GM12891 (cell line): Measurements from ENCODE around the gene MTCH2.

Experiments used
- POLR2A ChIP-seq: IDR thresholded peaks from 2 replicates; pipeline ENCODE4 v1.6.1; 2011; ENCODE audit warnings: low read depth, low read length, control low read depth
- POLR2AphosphoS5 ChIP-seq: IDR thresholded peaks from 2 replicates; pipeline ENCODE4 v1.6.1; 2011; ENCODE audit warnings: low read depth, low read length, control low read depth
- TAF1 ChIP-seq: IDR thresholded peaks from 2 replicates; pipeline ENCODE4 v1.6.1; 2011; ENCODE audit warnings: low read depth, low read length, control low read depth

DNA sequence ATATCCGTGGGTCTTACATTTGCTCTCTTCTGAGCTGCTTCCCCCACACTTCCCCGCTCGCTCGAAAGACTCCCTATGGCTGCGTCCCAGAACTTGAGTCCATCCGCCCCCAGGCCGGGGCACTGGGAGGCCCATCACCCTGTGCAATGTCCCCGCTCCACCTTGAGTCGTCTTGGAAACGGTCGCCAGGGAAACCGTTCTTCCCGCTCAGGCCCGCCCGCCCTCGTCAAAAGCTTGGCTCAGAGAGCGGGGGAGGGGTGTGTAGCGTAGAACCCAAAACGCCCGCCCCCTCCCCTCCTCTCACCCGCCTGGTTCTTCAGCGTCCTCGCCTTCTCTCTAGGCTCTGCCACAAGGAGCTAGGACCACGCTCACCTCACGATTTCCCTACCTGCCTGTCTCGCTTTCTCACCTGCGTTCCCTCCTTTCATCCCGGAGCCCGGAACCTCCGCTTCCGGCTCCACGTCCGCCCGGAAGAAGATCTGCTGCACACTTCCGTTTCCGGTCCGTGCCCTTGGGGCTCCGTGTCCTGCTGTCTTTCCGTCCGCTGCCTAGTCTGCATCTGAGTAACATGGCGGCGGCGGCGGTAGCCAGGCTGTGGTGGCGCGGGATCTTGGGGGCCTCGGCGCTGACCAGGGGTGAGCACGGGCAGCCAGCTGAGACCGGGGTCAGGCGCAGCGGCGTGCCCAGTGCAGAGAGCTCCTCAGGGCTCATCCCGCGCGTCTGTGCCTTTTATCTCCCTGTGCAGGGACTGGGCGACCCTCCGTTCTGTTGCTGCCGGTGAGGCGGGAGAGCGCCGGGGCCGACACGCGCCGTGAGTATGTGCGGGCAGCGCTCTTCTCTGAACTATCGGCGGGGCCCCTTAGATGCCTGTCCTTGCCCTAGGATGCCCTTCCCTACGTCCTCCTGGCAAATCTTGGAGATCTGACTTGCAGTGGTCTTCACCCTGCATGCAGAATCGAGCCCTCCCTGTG, 63.5 kb downstream of the MTCH2 start, which contains the start of the genes KBTBD4 and NDUFS3:
- TF ChIP-seq POLR2A (peak; percentile 82), POLR2AphosphoS5 (peak; percentile 89), TAF1 (peak; percentile 98)
